Sigmoid colon (tissue), 7 donors: ENCODE results near the gene GABARAP. TPM values are rescaled to one million over a fixed set of nuclear protein-coding genes. Genes with fewer than 3 reads are reported as not detected.
A peak's percentile ranks its signal among the peaks of the same experiment; 100 is the strongest.

Experiments
- DNase-seq: peaks from one replicate; pipeline ENCODE4 v3.0.0-alpha.2; 2019
- H3K27ac ChIP-seq, 4 donors: fragments of 200-600 bp; sonication (generic); one replicate each; pipeline ENCODE4 v1.5.1; 2016 to 2019; ENCODE audit warnings: mild to moderate bottlenecking in 1 of 4
- H3K27me3 ChIP-seq, 3 donors: fragments of 200-600 bp; sonication (generic); one replicate each; pipeline ENCODE4 v1.5.1; 2019; ENCODE audit warnings: mild to moderate bottlenecking in 1 of 3
- H3K36me3 ChIP-seq, 4 donors: fragments of 200-600 bp; sonication (generic); one replicate each; pipeline ENCODE4 v1.5.1; 2016 to 2019
- H3K4me1 ChIP-seq, 4 donors: fragments of 200-600 bp; sonication (generic); one replicate each; pipeline ENCODE4 v1.5.1; 2017 to 2019
- H3K4me3 ChIP-seq, 4 donors: fragments of 200-600 bp; sonication (generic); one replicate each; pipeline ENCODE4 v1.5.1; 2017 to 2019; ENCODE audit warnings: mild to moderate bottlenecking in 2 of 4, moderate library complexity in 1 of 4
- H3K9me3 ChIP-seq, 4 donors: fragments of 200-600 bp in 3 of 4; sonication (generic) in 3 of 4; one replicate each; pipeline versions ENCODE4 v1.5.1 to v1.6.1; 2013 to 2019
- CTCF ChIP-seq, 4 experiments: fragments of 450-650 bp in 3 of 4; fragments of 200-600 bp in 1 of 4; IDR thresholded peaks; one replicate each; pipeline ENCODE4 v1.5.1; 2016 to 2019; ENCODE audit warnings: antibody characterized with exemption in 4 of 4, mild to moderate bottlenecking in 3 of 4, moderate library complexity in 2 of 4
- EP300 ChIP-seq, 4 donors: sonication (generic); formaldehyde crosslinking; IDR thresholded peaks; one replicate each; pipeline ENCODE4 v1.6.1; 2017; ENCODE audit warnings: antibody characterized with exemption in 4 of 4
- POLR2A ChIP-seq, 2 donors: fragments of 450-650 bp; IDR thresholded peaks; one replicate each; pipeline ENCODE4 v1.6.1; 2016; ENCODE audit warnings: antibody characterized with exemption in 2 of 2, mild to moderate bottlenecking in 2 of 2, moderate library complexity in 2 of 2
- POLR2AphosphoS5 ChIP-seq, 4 donors: sonication (generic); formaldehyde crosslinking; IDR thresholded peaks; one replicate each; pipeline ENCODE4 v1.6.1; 2017; ENCODE audit warnings: antibody characterized with exemption in 4 of 4
- WGBS, 2 donors: extraction: QIAGEN DNeasy Blood & Tissue Kit; methylation state at CpG; one replicate each; pipeline ENCODE4 v1.1.7; 2013; 5-methylcytosine and 5-hydroxymethylcytosine counted together
- intact Hi-C: fragments of 100-400 bp; cut with DNase I; formaldehyde crosslinking; loops from one replicate; pipeline ENCODE4 v1.15.1; 2023
- polyA plus RNA-seq, 3 donors: library from polyadenylated mRNA; stranded (reverse); fragments of 200-250 nt; gene quantifications; one replicate each; pipeline ENCODE4 v1.2.3, GENCODE V29; 2013
- total RNA-seq, 4 donors: library from RNA; depleted of rRNA; stranded (reverse); fragments of >200 nt; gene quantifications; one replicate each; pipeline ENCODE4 v1.1.0, GENCODE V29; 2016
- donor health status: healthy with polysubstance abuse.
- donor health status: Bipolar disorder and iron deficiency.
- donor health status: healthy.

GABARAP gene
- total and polyA plus RNA-seq, 7 donors: 147 to 1,215 (median 613) TPM

- Histone ChIP-seq H3K9me3 (no peaks in the 10 kb centered on the region), H3K4me3 (no peak overlapping the region), H3K4me1 (peaks cover 0 to 40% (median 31%) of the 10 kb centered on the region in 4 donors), H3K27me3 (no peaks in the 10 kb centered on the region), H3K27ac (peak overlapping the region in 3 of 4 donors; percentile 18 to 26 (median 24)), H3K36me3 (peaks cover 0 to 16% (median 12%) of the 10 kb centered on the region in 4 donors)
- no peak for DNase-seq
- intact Hi-C loops: no loop called here
- WGBS, 2 donors: 84 to 89% methylated on average over 24 of the region's 24 CpGs
- TF ChIP-seq CTCF (IDR thresholded peaks at IDR 0.05): no peak
- TF ChIP-seq POLR2AphosphoS5 (IDR thresholded peaks at IDR 0.05): no peak
- TF ChIP-seq EP300 (IDR thresholded peaks at IDR 0.05): no peak
- TF ChIP-seq POLR2A (IDR thresholded peaks at IDR 0.05): no peak
Measured at GRCh38 chr17:7207120-7208001, 34.9 kb downstream of the GABARAP start.

- intact Hi-C loops: no loop called here
- Histone ChIP-seq H3K27me3 (no peaks in the 10 kb centered on the region), H3K36me3 (peaks cover 0 to 29% (median 14%) of the 10 kb centered on the region in 4 donors), H3K9me3 (no peaks in the 10 kb centered on the region), H3K4me1 (peaks cover 0 to 29% (median 19%) of the 10 kb centered on the region in 4 donors), H3K27ac (peak overlapping the region; percentile 73 to 79 (median 76)), H3K4me3 (peak overlapping the region; percentile 31 to 61 (median 54))
- WGBS, 2 donors: 53% methylated on average over 15 of the region's 15 CpGs
- no peak for TF ChIP-seq POLR2A (IDR thresholded peaks at IDR 0.05)
- TF ChIP-seq POLR2AphosphoS5 (IDR thresholded peaks at IDR 0.05): no peak
- TF ChIP-seq EP300 (IDR thresholded peaks at IDR 0.05): no peak
- TF ChIP-seq CTCF (IDR thresholded peaks at IDR 0.05): no peak
- no peak for DNase-seq
Measured at GRCh38 chr17:7205561-7205960, 36.7 kb downstream of the GABARAP start.

- H3K27ac ChIP-seq: peak overlapping the region; percentile 73 to 79 (median 76)
- peaks cover 0 to 29% (median 19%) of the 10 kb centered on the region in 4 donors for H3K4me1 ChIP-seq
- TF ChIP-seq POLR2AphosphoS5 (IDR thresholded peaks at IDR 0.05): peak in 3 of 4 donors; percentile 51 to 66 (median 52)
- TF ChIP-seq POLR2A (IDR thresholded peaks at IDR 0.05): no peak
- peak in 2 of 4 donors; percentile 17 to 74 for TF ChIP-seq EP300 (IDR thresholded peaks at IDR 0.05)
- H3K9me3 ChIP-seq: no peaks in the 10 kb centered on the region
- intact Hi-C loops: no loop called here
- H3K4me3 ChIP-seq: peak overlapping the region; percentile 31 to 61 (median 54)
- peak; percentile 94 for DNase-seq
- H3K36me3 ChIP-seq: peaks cover 0 to 29% (median 14%) of the 10 kb centered on the region in 4 donors
- no peaks in the 10 kb centered on the region for H3K27me3 ChIP-seq
- WGBS, 2 donors: 0 to 1% methylated on average over 34 of the region's 34 CpGs
Measured at GRCh38 chr17:7204828-7205461, 37.3 kb downstream of the GABARAP start.

- H3K27ac ChIP-seq: peak overlapping the region; percentile 73 to 79 (median 76)
- 79 to 80% methylated on average over 15 of the region's 15 CpGs for WGBS, 2 donors
- H3K27me3 ChIP-seq: no peaks in the 10 kb centered on the region
- intact Hi-C loops: no loop called here
- TF ChIP-seq EP300 (IDR thresholded peaks at IDR 0.05) (no peak), CTCF (IDR thresholded peaks at IDR 0.05) (no peak), POLR2AphosphoS5 (IDR thresholded peaks at IDR 0.05) (no peak), POLR2A (IDR thresholded peaks at IDR 0.05) (no peak)
- no peaks in the 10 kb centered on the region for H3K9me3 ChIP-seq
- H3K36me3 ChIP-seq: peaks cover 0 to 32% (median 14%) of the 10 kb centered on the region in 4 donors
- H3K4me3 ChIP-seq: peak overlapping the region; percentile 31 to 61 (median 54)
- no peak for DNase-seq
- peaks cover 0 to 29% (median 19%) of the 10 kb centered on the region in 4 donors for H3K4me1 ChIP-seq
Measured at GRCh38 chr17:7204336-7204735, 37.9 kb downstream of the GABARAP start.

GRCh38 chr17:7203391-7203790 is 38.9 kb downstream of the GABARAP start:
- no peak for TF ChIP-seq EP300 (IDR thresholded peaks at IDR 0.05)
- TF ChIP-seq POLR2AphosphoS5 (IDR thresholded peaks at IDR 0.05): no peak
- no peak for TF ChIP-seq CTCF (IDR thresholded peaks at IDR 0.05)
- no peak for TF ChIP-seq POLR2A (IDR thresholded peaks at IDR 0.05)
- 94 to 95% methylated on average over 16 of the region's 16 CpGs for WGBS, 2 donors
- H3K36me3 ChIP-seq: peaks cover 0 to 39% (median 14%) of the 10 kb centered on the region in 4 donors
- H3K4me3 ChIP-seq: no peak overlapping the region
- peaks cover 0 to 29% (median 19%) of the 10 kb centered on the region in 4 donors for H3K4me1 ChIP-seq
- intact Hi-C loops: no loop called here
- no peak overlapping the region for H3K27ac ChIP-seq
- DNase-seq: no peak
- no peaks in the 10 kb centered on the region for H3K27me3 ChIP-seq
- H3K9me3 ChIP-seq: no peaks in the 10 kb centered on the region
